HG03342 (cell line): ENCODE results near the gene CLDN10.
A peak's percentile ranks its signal among the peaks of the same experiment; 100 is the strongest.

ENCODE experiments used
- ATAC-seq: cut with Tn5 transposase; IDR thresholded peaks from one replicate; pipeline ENCODE4 v1.9.1; 2021; ENCODE audit warnings: mild to moderate bottlenecking, moderate library complexity; ENCODE audit not compliant: unreplicated experiment

CLDN10 gene

GRCh38 chr13:95593462-95593861 lies 40.9 kb downstream of the CLDN10 start:
- ATAC-seq, result no peak

GRCh38 chr13:95596701-95597100 lies 44.2 kb downstream of the CLDN10 start:
- ATAC-seq, result no peak

GRCh38 chr13:95601216-95601615 lies 48.7 kb downstream of the CLDN10 start:
- ATAC-seq, result no peak

GRCh38 chr13:95601906-95602305 lies 49.4 kb downstream of the CLDN10 start:
- no peak for ATAC-seq

- no peak for ATAC-seq
Measured at GRCh38 chr13:95603887-95604555, 51.5 kb downstream of the CLDN10 start.

- ATAC-seq, result no peak
Measured at GRCh38 chr13:95604556-95604915, 52.0 kb downstream of the CLDN10 start.

- ATAC-seq, result no peak
Measured at GRCh38 chr13:95605448-95606125, 53.1 kb downstream of the CLDN10 start.

- ATAC-seq, result no peak
Measured at GRCh38 chr13:95607366-95607765, 54.8 kb downstream of the CLDN10 start.

GRCh38 chr13:95608640-95609323 lies 56.3 kb downstream of the CLDN10 start:
- ATAC-seq, result no peak

- no peak for ATAC-seq
Measured at GRCh38 chr13:95614641-95615245, 62.2 kb downstream of the CLDN10 start.

GRCh38 chr13:95615539-95615938 lies 63.0 kb downstream of the CLDN10 start:
- ATAC-seq, result no peak

GRCh38 chr13:95620030-95620824 lies 67.7 kb downstream of the CLDN10 start:
- ATAC-seq, result no peak

- ATAC-seq, result no peak
Measured at GRCh38 chr13:95620825-95621498, 68.4 kb downstream of the CLDN10 start.

- no peak for ATAC-seq
Measured at GRCh38 chr13:95623141-95623540, 70.6 kb downstream of the CLDN10 start.

GRCh38 chr13:95624020-95624419 lies 71.5 kb downstream of the CLDN10 start:
- peak; percentile 73 for ATAC-seq

- ATAC-seq, result no peak
Measured at GRCh38 chr13:95626768-95627167, 74.2 kb downstream of the CLDN10 start.

GRCh38 chr13:95627590-95627989 lies 75.1 kb downstream of the CLDN10 start:
- no peak for ATAC-seq

- no peak for ATAC-seq
Measured at GRCh38 chr13:95628488-95628887, 76.0 kb downstream of the CLDN10 start.

GRCh38 chr13:95629071-95629470 lies 76.6 kb downstream of the CLDN10 start:
- no peak for ATAC-seq
